Measurements from ENCODE around the gene PDXDC1.
"Not testable (repeated sequence)": the region's sequence is repeated elsewhere in the genome, so short reads cannot be mapped to it uniquely, and the experiment has no call there.

PDXDC1 gene

DNA sequence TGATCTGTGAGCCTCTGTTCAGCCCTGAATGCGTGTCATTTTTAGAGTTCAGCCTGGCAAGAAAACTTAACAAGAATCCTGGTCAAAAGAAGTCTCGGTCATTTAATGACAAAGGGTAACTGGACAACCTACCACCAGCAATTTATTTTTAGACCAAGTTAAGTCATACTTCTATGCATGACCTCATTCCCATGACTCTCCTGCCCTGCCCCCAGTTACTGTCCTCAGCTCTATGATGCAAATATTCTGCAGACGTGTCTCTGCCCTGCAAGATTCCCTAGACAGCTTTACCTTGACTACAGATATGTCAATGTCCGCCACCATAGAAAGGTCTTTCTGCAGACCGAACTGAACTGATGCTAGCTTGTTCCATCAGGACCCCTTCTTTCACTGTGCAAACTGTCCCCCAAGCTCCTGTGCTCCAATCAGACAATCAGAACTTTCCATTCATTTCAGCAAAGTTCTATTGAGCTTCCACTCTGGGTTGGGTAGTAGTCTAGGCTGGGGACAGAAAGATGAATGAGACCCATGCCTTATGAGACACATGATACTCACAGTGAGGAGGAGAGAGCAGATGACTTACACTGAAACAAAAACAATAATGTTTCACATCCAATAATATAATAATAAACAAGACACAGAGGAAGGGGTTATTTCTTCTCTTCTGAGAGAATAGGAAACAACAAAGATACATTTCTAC lies 194.3 kb downstream of the PDXDC1 start:
- H3K27me3 ChIP-seq (ENCODE audit: control insufficient read depth, insufficient read depth, low read length); H3K4me1 ChIP-seq (ENCODE audit: control insufficient read depth, insufficient read depth, low read length); H3K36me3 ChIP-seq (ENCODE audit: control insufficient read depth, insufficient read depth, low read length); H3K27ac ChIP-seq (ENCODE audit: low read depth, low read length); H3K9ac ChIP-seq (ENCODE audit: low read length); H3K4me3 ChIP-seq (ENCODE audit: low read length): not testable (repeated sequence)

DNA sequence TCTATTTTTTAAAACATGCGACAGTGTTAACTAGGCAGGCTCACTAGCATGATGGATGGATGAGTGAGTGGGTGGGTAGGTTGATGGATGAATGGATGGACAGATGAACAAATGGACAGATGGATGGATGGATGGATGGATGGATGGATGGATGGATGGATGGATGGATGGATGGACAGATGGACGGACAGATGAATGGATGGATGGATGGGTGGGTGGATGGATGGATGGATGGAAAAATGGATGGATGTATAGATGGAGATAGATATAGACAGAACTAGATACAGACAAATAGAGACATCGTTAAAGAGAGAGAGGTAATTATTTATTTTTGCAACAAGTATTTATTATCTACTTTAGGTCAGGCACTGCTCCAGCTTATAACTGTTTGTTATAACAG lies 205.1 kb downstream of the PDXDC1 start:
- not testable (repeated sequence) for H3K9ac ChIP-seq (ENCODE audit: low read length); H3K4me1 ChIP-seq (ENCODE audit: control insufficient read depth, insufficient read depth, low read length); H3K4me3 ChIP-seq (ENCODE audit: low read length); H3K36me3 ChIP-seq (ENCODE audit: control insufficient read depth, insufficient read depth, low read length); H3K27ac ChIP-seq (ENCODE audit: low read depth, low read length); H3K27me3 ChIP-seq (ENCODE audit: control insufficient read depth, insufficient read depth, low read length)

DNA sequence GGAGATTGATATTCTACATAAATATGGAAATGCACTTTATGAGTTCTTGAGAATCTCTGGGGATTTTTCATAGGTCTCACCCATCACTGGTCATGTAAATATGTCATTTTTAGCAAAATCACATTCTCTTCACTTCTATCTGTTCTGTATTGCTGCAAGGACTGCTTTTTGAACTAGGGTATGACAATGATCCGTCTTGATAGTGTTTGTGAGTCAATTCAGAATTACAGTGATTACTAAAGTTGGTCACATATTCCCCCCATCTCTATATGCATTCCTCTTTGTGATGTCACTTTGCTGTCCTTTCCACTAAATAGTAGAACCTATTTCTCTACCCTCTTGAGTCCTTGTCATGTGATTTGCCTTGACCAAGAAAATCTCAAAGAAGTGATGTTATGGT lies 206.1 kb downstream of the PDXDC1 start:
- H3K27ac ChIP-seq (ENCODE audit: low read depth, low read length); H3K27me3 ChIP-seq (ENCODE audit: control insufficient read depth, insufficient read depth, low read length); H3K4me1 ChIP-seq (ENCODE audit: control insufficient read depth, insufficient read depth, low read length); H3K9ac ChIP-seq (ENCODE audit: low read length); H3K4me3 ChIP-seq (ENCODE audit: low read length); H3K36me3 ChIP-seq (ENCODE audit: control insufficient read depth, insufficient read depth, low read length): not testable (repeated sequence)

DNA sequence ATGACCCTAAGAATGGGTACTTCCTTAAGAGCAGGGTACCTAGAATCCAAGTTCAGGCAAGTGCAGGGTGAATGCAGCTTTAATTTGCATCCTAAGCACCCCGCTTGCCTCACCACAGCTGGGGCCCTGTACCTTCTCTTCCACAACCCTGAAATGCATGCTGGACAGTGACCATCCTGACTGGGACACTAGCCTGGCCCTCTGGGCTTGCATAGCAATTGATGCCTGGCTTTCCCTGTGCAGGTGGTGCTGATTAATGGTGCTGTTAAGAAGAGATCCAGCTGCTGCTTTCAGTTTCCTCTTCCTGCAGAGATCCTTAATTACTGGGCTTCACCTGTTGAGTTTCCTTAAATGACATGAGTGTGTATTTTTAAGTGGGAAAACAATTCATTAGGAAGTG lies 209.2 kb downstream of the PDXDC1 start:
- not testable (repeated sequence) for H3K27me3 ChIP-seq (ENCODE audit: control insufficient read depth, insufficient read depth, low read length); H3K4me3 ChIP-seq (ENCODE audit: low read length); H3K27ac ChIP-seq (ENCODE audit: low read depth, low read length); H3K9ac ChIP-seq (ENCODE audit: low read length); H3K36me3 ChIP-seq (ENCODE audit: control insufficient read depth, insufficient read depth, low read length); H3K4me1 ChIP-seq (ENCODE audit: control insufficient read depth, insufficient read depth, low read length)
